GM23248 (cell line): ENCODE results near the gene BCAS1. TPM values are rescaled to one million over a fixed set of nuclear protein-coding genes. Genes with fewer than 3 reads are reported as not detected.
A peak's percentile ranks its signal among the peaks of the same experiment; 100 is the strongest.

Experiments
- DNase-seq: peaks from one replicate; pipeline ENCODE4 v3.0.0-alpha.2; 2015
- H2AFZ ChIP-seq: fragments of 200-600 bp; sonication (generic); 2 replicates; pipeline ENCODE4 v1.6.1; 2016; ENCODE audit warnings: antibody characterized with exemption
- H3F3A ChIP-seq: fragments of 200-600 bp; sonication (generic); 2 replicates; pipeline ENCODE4 v1.6.1; 2016; ENCODE audit warnings: mild to moderate bottlenecking, antibody characterized with exemption, mixed run types; ENCODE audit not compliant: insufficient read depth
- H3K27ac ChIP-seq: fragments of 200-600 bp; sonication (generic); 2 replicates; pipeline ENCODE4 v1.5.1; 2016; ENCODE audit warnings: mild to moderate bottlenecking
- H3K27me3 ChIP-seq: fragments of 200-600 bp; sonication (generic); replicated peaks from 2 replicates; pipeline ENCODE4 v1.6.1; 2016; ENCODE audit warnings: mild to moderate bottlenecking; ENCODE audit not compliant: insufficient read depth
- H3K36me3 ChIP-seq: fragments of 200-600 bp; sonication (generic); 2 replicates; pipeline ENCODE4 v1.6.1; 2016; ENCODE audit warnings: low read depth, mild to moderate bottlenecking
- H3K4me1 ChIP-seq: fragments of 200-600 bp; sonication (generic); 2 replicates; pipeline ENCODE4 v1.6.1; 2016; ENCODE audit warnings: mild to moderate bottlenecking; ENCODE audit not compliant: insufficient read depth
- H3K4me2 ChIP-seq: fragments of 200-600 bp; sonication (generic); one replicate; pipeline ENCODE4 v1.6.1; 2016; ENCODE audit warnings: mild to moderate bottlenecking; ENCODE audit not compliant: unreplicated experiment
- H3K4me3 ChIP-seq: fragments of 200-600 bp; sonication (generic); 2 replicates; pipeline ENCODE4 v1.5.1; 2016; ENCODE audit warnings: mild to moderate bottlenecking
- H3K79me2 ChIP-seq: fragments of 200-600 bp; sonication (generic); 2 replicates; pipeline ENCODE4 v1.6.1; 2016; ENCODE audit warnings: mild to moderate bottlenecking; ENCODE audit not compliant: insufficient read depth
- H3K9ac ChIP-seq: fragments of 200-600 bp; sonication (generic); 2 replicates; pipeline ENCODE4 v1.6.1; 2016; ENCODE audit warnings: mild to moderate bottlenecking
- H3K9me2 ChIP-seq: fragments of 200-600 bp; sonication (generic); 2 replicates; pipeline ENCODE4 v1.6.1; 2016; ENCODE audit warnings: mixed run types, mild to moderate bottlenecking, moderate library complexity; ENCODE audit not compliant: insufficient read depth
- H3K9me3 ChIP-seq: fragments of 200-600 bp; sonication (generic); one replicate; pipeline ENCODE4 v1.6.1; 2017; ENCODE audit warnings: low read depth
- H4K20me1 ChIP-seq: fragments of 200-600 bp; sonication (generic); 2 replicates; pipeline ENCODE4 v1.6.0; 2016; ENCODE audit not compliant: insufficient read depth
- EZH2 ChIP-seq: fragments of 200-600 bp; sonication (generic); IDR thresholded peaks from 2 replicates; pipeline ENCODE4 v1.6.1; 2018; ENCODE audit warnings: antibody characterized with exemption, mild to moderate bottlenecking; ENCODE audit not compliant: insufficient read depth, poor library complexity, severe bottlenecking
- EZH2phosphoT487 ChIP-seq: fragments of 200-600 bp; sonication (generic); IDR thresholded peaks from 2 replicates; pipeline ENCODE4 v1.6.1; 2018; ENCODE audit warnings: antibody characterized with exemption, moderate library complexity, mild to moderate bottlenecking, low read depth; ENCODE audit not compliant: insufficient read depth
- WGBS, 2 experiments: methylation state at CpG; one replicate each; pipeline ENCODE4 v1.1.6; 2015 to 2017; ENCODE audit warnings: low lambda C conversion rate in 2 of 2, low coverage in 1 of 2; ENCODE audit errors: missing lambda C conversion rate in 2 of 2; 5-methylcytosine and 5-hydroxymethylcytosine counted together
- in situ Hi-C: fragments of 300-500 bp; cut with MboI; formaldehyde crosslinking; loops from 2 replicates; pipeline ENCODE4 v1.15.0; 2020
- polyA plus RNA-seq: library from polyadenylated mRNA; unstranded; fragments of >200 nt; fragmentation: Nextera tagmentation; extraction: Ambion mirVana; gene quantifications from 2 replicates; pipeline ENCODE4 v1.2.1, GENCODE V29; 2016
- total RNA-seq: library from RNA; depleted of rRNA; stranded (reverse); fragments of >200 nt; shearing (Covaris generic); gene quantifications from 2 replicates; pipeline ENCODE4 v1.2.3, GENCODE V29; 2014

BCAS1 gene
- total and polyA plus RNA-seq, 2 experiments from 2014 or later: 0.41 TPM; not detected in 1

DNA sequence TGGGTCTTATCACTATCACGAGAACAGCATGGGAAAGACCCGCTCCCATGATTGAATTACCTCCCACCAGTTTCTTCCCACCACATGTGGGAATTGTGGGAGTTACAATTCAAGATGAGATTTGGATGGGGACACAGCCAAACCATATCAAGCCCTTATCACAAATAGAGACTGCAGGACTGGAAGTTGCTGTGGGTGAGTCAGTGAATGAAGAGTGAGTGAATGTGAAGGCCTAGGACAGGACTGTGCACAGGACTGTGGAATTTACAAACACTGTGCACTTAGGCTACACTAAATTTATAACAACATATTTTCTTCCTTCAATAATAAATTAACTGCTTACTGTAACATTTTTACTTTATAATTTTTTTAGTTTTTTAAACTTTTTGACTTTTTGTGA is 30.2 kb upstream of the BCAS1 start:
- no peaks in the 10 kb centered on the region for H3K27me3 ChIP-seq
- H3K9me3 ChIP-seq: no peaks in the 10 kb centered on the region
- DNase-seq: no peak
- no peak overlapping the region for H3K4me2 ChIP-seq
- H3K79me2 ChIP-seq: no peaks in the 10 kb centered on the region
- H3F3A ChIP-seq: no peaks in the 10 kb centered on the region
- H3K9ac ChIP-seq: no peak overlapping the region
- H3K9me2 ChIP-seq: no peaks in the 10 kb centered on the region
- H2AFZ ChIP-seq: no peak overlapping the region
- no peaks in the 10 kb centered on the region for H4K20me1 ChIP-seq
- H3K4me3 ChIP-seq: no peak overlapping the region
- no peaks in the 10 kb centered on the region for H3K36me3 ChIP-seq
- H3K27ac ChIP-seq: no peak overlapping the region
- WGBS, 2 experiments: 90 to 96% methylated on average over 2 of the region's 2 CpGs
- in situ Hi-C loops: no loop called here
- no peak for TF ChIP-seq EZH2phosphoT487
- no peak for TF ChIP-seq EZH2
- peaks cover 3% of the 10 kb centered on the region; the same call in 1 of the 2 replicates for H3K4me1 ChIP-seq

DNA sequence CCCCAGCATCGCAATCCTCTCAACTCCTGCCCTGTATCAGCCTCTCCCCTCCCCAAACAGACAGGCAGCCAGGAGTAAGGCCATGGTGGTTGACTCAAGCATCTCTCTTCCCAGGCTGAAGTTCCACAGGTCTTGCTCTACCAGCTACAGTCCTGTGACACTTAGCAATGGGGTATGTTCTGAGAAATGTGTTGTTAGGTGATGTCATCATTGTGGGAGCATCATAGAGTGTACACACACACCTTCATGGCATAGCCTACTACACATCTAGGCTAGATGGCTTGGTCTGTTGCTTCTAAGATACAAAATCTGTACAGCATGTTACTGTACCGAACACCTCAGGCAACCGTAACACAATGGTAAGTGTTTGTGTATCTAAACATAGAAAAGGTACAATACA is 29.5 kb upstream of the BCAS1 start:
- H3K36me3 ChIP-seq: no peaks in the 10 kb centered on the region
- H3K27ac ChIP-seq: no peak overlapping the region
- in situ Hi-C loops: loop anchor here (5.0 kb wide), 1 partner anchor 97 kb away; no protein-coding TSS in a partner anchor
- no peak overlapping the region for H3K4me3 ChIP-seq
- no peaks in the 10 kb centered on the region for H3F3A ChIP-seq
- no peak overlapping the region for H3K4me2 ChIP-seq
- DNase-seq: no peak
- no peak overlapping the region for H2AFZ ChIP-seq
- H3K9me3 ChIP-seq: no peaks in the 10 kb centered on the region
- H3K4me1 ChIP-seq: peaks cover 3% of the 10 kb centered on the region; the same call in 1 of the 2 replicates
- H3K9ac ChIP-seq: no peak overlapping the region
- no peaks in the 10 kb centered on the region for H3K79me2 ChIP-seq
- no peaks in the 10 kb centered on the region for H4K20me1 ChIP-seq
- no peaks in the 10 kb centered on the region for H3K27me3 ChIP-seq
- H3K9me2 ChIP-seq: no peaks in the 10 kb centered on the region
- TF ChIP-seq EZH2: no peak
- WGBS, 2 experiments: 98% methylated on average over 3 of the region's 3 CpGs

DNA sequence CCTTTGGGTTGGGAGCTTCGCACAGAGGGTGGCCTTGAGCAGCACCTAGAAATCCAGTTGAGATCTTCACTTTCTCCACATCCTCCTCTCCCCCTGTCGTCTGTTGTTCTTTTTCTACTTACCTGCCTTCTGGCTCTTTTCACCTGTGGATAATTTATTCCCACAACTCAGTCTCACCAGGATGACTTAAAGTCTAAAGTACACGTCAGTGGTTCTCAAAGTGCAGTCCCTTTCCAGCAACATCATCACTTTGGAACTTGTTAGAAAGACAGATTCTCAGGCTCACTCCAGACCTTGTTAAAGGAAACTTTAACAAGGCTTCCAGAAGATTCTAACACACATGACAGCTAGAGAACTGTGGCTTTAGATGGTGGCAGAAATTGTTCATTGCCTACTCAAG is 27.7 kb upstream of the BCAS1 start:
- Histone ChIP-seq H4K20me1 (no peaks in the 10 kb centered on the region), H3K4me3 (no peak overlapping the region), H3K79me2 (no peaks in the 10 kb centered on the region), H3K4me2 (no peak overlapping the region), H3K36me3 (no peaks in the 10 kb centered on the region), H3K9me3 (no peaks in the 10 kb centered on the region), H3K27me3 (no peaks in the 10 kb centered on the region), H3K9me2 (no peaks in the 10 kb centered on the region), H3K9ac (no peak overlapping the region), H2AFZ (no peak overlapping the region), H3F3A (no peaks in the 10 kb centered on the region), H3K4me1 (peaks cover 3% of the 10 kb centered on the region; the same call in 1 of the 2 replicates), H3K27ac (no peak overlapping the region)
- in situ Hi-C loops: loop anchor here (5.0 kb wide), 1 partner anchor 99 kb away; no protein-coding TSS in a partner anchor
- TF ChIP-seq EZH2phosphoT487 (no peak), EZH2 (no peak)
- DNase-seq: peak; percentile 42
- WGBS, 2 experiments: 80 to 85% methylated on average over 3 of the region's 3 CpGs

DNA sequence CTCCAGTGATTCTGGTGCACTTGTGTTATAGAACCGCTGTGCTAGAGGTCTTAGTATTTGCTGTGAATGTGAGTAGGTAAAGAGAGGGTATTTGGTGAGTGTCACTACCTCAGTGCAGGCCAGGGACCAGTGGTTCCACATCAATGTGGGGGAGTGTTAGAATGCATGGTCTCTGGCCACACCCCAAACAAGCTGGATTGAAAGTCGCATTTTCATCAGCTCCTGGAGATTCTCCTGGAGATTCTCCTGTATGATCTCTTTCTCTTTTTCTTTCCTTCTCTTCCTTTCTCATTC is 26.8 kb upstream of the BCAS1 start:
- Histone ChIP-seq H3K79me2 (no peaks in the 10 kb centered on the region), H3K27me3 (no peaks in the 10 kb centered on the region), H3K4me2 (no peak overlapping the region), H3K4me3 (no peak overlapping the region), H3F3A (no peaks in the 10 kb centered on the region), H4K20me1 (no peaks in the 10 kb centered on the region), H3K4me1 (peaks cover 3% of the 10 kb centered on the region; the same call in 1 of the 2 replicates), H2AFZ (no peak overlapping the region), H3K9me3 (no peaks in the 10 kb centered on the region), H3K9me2 (no peaks in the 10 kb centered on the region), H3K27ac (no peak overlapping the region), H3K9ac (no peak overlapping the region), H3K36me3 (no peaks in the 10 kb centered on the region)
- no peak for TF ChIP-seq EZH2phosphoT487
- no peak for TF ChIP-seq EZH2
- DNase-seq: no peak
- in situ Hi-C loops: loop anchor here (5.0 kb wide), 1 partner anchor 100 kb away; no protein-coding TSS in a partner anchor
- WGBS, 2 experiments: 98 to 100% methylated on average over 2 of the region's 2 CpGs

GRCh38 chr20:54095824-54096223 is 25.4 kb upstream of the BCAS1 start:
- 72% methylated on average over 1 of the region's 1 CpG for WGBS, 2 experiments
- Histone ChIP-seq H2AFZ (no peak overlapping the region), H3K27me3 (no peaks in the 10 kb centered on the region), H3K4me2 (no peak overlapping the region), H3K4me3 (no peak overlapping the region), H3K36me3 (no peaks in the 10 kb centered on the region), H3K9ac (no peak overlapping the region), H3F3A (no peaks in the 10 kb centered on the region), H3K79me2 (no peaks in the 10 kb centered on the region), H3K4me1 (peaks cover 3% of the 10 kb centered on the region; the same call in 1 of the 2 replicates), H4K20me1 (no peaks in the 10 kb centered on the region), H3K9me3 (no peaks in the 10 kb centered on the region), H3K27ac (no peak overlapping the region), H3K9me2 (no peaks in the 10 kb centered on the region)
- in situ Hi-C loops: loop anchor here (5.0 kb wide), 1 partner anchor 101 kb away; no protein-coding TSS in a partner anchor
- no peak for DNase-seq
- no peak for TF ChIP-seq EZH2
- TF ChIP-seq EZH2phosphoT487: no peak
